ENCODE data around the gene KRT13.
A peak's percentile ranks its signal among the peaks of the same experiment; 100 is the strongest.

KRT13 gene

DNA sequence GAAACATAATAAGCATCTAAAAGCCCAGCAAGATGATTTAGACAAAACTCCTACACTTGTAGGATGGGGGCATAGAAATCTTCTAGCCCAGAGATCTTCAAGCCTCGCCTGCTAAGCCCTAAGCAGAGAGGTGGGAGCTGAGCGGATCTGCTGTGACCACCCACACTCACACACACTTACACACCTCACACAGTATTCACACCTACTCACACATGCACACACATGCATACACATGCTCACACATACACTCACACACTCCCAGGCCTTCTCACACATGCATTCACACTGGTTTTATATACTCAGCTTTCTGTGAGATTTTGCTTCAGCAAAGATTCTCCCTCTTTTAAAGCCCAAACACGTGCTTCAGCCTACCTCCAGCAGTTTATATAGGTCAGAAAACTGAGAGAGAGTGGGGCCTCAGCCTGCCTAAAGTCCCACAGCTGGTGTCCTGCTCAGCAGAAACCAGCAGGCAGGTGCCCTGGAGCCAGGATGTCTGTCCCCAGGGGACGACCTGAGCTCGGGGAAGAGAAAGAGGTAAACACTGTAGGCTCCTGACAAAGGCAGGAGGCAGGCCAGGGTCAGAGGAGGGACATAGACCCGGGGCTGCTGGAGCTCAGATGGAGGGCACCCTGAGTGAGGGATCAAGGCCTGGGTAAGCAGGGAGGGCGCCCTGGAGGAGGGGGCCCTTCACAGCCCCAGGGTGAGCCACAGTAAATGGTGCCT is 34.7 kb upstream of the KRT13 start (continued):
- no peak for TF ChIP-seq TOX (CRISPR knock-in tag; IDR thresholded peaks at IDR 0.05; ENCODE audit: borderline replicate concordance)
- no peak for TF ChIP-seq GLIS3 (CRISPR knock-in tag; IDR thresholded peaks at IDR 0.05)
- no peak for TF ChIP-seq ZNF8 (CRISPR knock-in tag; IDR thresholded peaks at IDR 0.05)
- TF ChIP-seq SNAI2 (CRISPR knock-in tag; IDR thresholded peaks at IDR 0.05), result no peak
- TF ChIP-seq CSDC2 (CRISPR knock-in tag; IDR thresholded peaks at IDR 0.05), result no peak

DNA sequence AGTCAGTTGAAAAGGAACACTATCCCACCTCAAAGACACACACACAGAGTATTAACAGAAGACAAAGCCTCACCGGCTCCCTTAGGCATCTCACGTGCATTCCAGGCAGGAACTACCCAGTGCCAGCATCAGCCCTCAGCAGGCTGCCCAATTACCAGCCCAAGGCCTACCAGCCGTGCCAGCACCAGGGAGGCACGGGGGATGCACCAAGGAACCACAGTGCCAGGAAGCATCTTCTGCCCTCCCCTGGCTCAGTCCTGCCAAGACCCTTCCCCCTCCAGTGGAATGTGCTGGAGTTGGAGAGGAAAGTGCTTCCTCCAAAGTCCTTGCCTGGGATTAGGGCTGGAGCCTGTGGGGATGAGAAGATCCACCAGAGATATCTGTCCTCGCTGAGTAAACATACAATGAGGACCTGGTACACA is 33.7 kb upstream of the KRT13 start:
- TF ChIP-seq SNAI2 (CRISPR knock-in tag; IDR thresholded peaks at IDR 0.05), result no peak
- 0 out of 2 replicates have a peak, but pooled peaks have one; percentile 26 for TF ChIP-seq TSHZ2 (CRISPR knock-in tag; IDR thresholded peaks at IDR 0.05)
- TF ChIP-seq PPARA (CRISPR knock-in tag; IDR thresholded peaks at IDR 0.05; ENCODE audit: borderline replicate concordance), result no peak
- no peak for TF ChIP-seq CSDC2 (CRISPR knock-in tag; IDR thresholded peaks at IDR 0.05)
- TF ChIP-seq CSRNP3 (CRISPR knock-in tag; IDR thresholded peaks at IDR 0.05), result no peak
- TF ChIP-seq ZNF8 (CRISPR knock-in tag; IDR thresholded peaks at IDR 0.05), result no peak
- TF ChIP-seq ZFP3 (CRISPR knock-in tag; IDR thresholded peaks at IDR 0.05), result no peak

GRCh38 chr17:41538565-41538991 is 33.2 kb upstream of the KRT13 start:
- TF ChIP-seq ESRRG (CRISPR knock-in tag; IDR thresholded peaks at IDR 0.05) (no peak), TOX (CRISPR knock-in tag; IDR thresholded peaks at IDR 0.05; ENCODE audit: borderline replicate concordance) (no peak), TCF4 (CRISPR knock-in tag; IDR thresholded peaks at IDR 0.05; ENCODE audit: borderline replicate concordance) (no peak), GLIS3 (CRISPR knock-in tag; IDR thresholded peaks at IDR 0.05) (no peak), ZNF565 (CRISPR knock-in tag; conservative IDR thresholded peaks at IDR 0.05; ENCODE audit: low read depth) (no peak), CSRNP3 (CRISPR knock-in tag; IDR thresholded peaks at IDR 0.05) (no peak), ISL1 (CRISPR knock-in tag; IDR thresholded peaks at IDR 0.05) (no peak), RARB (CRISPR knock-in tag; IDR thresholded peaks at IDR 0.05) (no peak), BACH2 (CRISPR knock-in tag; IDR thresholded peaks at IDR 0.05; ENCODE audit: borderline replicate concordance) (no peak), CSDC2 (CRISPR knock-in tag; IDR thresholded peaks at IDR 0.05) (no peak), POU6F1 (CRISPR knock-in tag; IDR thresholded peaks at IDR 0.05; ENCODE audit: borderline replicate concordance, low read depth) (no peak), ZC3H10 (CRISPR knock-in tag; IDR thresholded peaks at IDR 0.05) (no peak), ARNTL (CRISPR knock-in tag; IDR thresholded peaks at IDR 0.05; ENCODE audit: borderline replicate concordance, low read depth) (no peak), OSR1 (CRISPR knock-in tag; IDR thresholded peaks at IDR 0.05) (no peak), ZNF8 (CRISPR knock-in tag; IDR thresholded peaks at IDR 0.05) (no peak)
- TF ChIP-seq, protein P1, sequence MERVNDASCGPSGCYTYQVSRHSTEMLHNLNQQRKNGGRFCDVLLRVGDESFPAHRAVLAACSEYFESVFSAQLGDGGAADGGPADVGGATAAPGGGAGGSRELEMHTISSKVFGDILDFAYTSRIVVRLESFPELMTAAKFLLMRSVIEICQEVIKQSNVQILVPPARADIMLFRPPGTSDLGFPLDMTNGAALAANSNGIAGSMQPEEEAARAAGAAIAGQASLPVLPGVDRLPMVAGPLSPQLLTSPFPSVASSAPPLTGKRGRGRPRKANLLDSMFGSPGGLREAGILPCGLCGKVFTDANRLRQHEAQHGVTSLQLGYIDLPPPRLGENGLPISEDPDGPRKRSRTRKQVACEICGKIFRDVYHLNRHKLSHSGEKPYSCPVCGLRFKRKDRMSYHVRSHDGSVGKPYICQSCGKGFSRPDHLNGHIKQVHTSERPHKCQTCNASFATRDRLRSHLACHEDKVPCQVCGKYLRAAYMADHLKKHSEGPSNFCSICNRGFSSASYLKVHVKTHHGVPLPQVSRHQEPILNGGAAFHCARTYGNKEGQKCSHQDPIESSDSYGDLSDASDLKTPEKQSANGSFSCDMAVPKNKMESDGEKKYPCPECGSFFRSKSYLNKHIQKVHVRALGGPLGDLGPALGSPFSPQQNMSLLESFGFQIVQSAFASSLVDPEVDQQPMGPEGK (CRISPR knock-in tag; IDR thresholded peaks at IDR 0.05; ENCODE audit: borderline replicate concordance), result no peak
- ATAC-seq, result peak; percentile 84

More for the DNA sequence above, 33.7 kb upstream of the KRT13 start:
- peak; percentile 75 for ATAC-seq
